Measurements from ENCODE around the gene TRIM34.
A peak's percentile ranks its signal among the peaks of the same experiment; 100 is the strongest.
"Not testable (repeated sequence)": the region's sequence is repeated elsewhere in the genome, so short reads cannot be mapped to it uniquely, and the experiment has no call there.

The TRIM34 gene

GRCh38 chr11:5684036-5684645, 59.3 kb downstream of the TRIM34 start:
- no peak for DNase-seq (ENCODE audit: low spot score)

GRCh38 chr11:5684646-5685362, 60.0 kb downstream of the TRIM34 start, which contains the start of gene TRIM5:
Gene TRIM5, minus strand, starts transcription at chr11:5685074. Its CDS starts 4,897 bp downstream, at chr11:5680177.
- DNase-seq (ENCODE audit: low spot score) = peak; percentile 87

- no peak for DNase-seq (ENCODE audit: low spot score)
Measured at GRCh38 chr11:5686426-5686825, 61.6 kb downstream of the TRIM34 start.

- DNase-seq (ENCODE audit: low spot score) = no peak
Measured at GRCh38 chr11:5688482-5688881, 63.7 kb downstream of the TRIM34 start.

- peak; percentile 24 for DNase-seq (ENCODE audit: low spot score)
Measured at GRCh38 chr11:5689551-5689983, 64.8 kb downstream of the TRIM34 start, which contains the start of gene TRIM22. Gene TRIM22, plus strand, starts transcription at chr11:5689790. Its CDS starts 6,443 bp downstream, at chr11:5696233.

- no peak for DNase-seq (ENCODE audit: low spot score)
Measured at GRCh38 chr11:5690216-5690615, 65.4 kb downstream of the TRIM34 start.

- DNase-seq (ENCODE audit: low spot score) = no peak
Measured at GRCh38 chr11:5690736-5691135, 65.9 kb downstream of the TRIM34 start.

- not testable (repeated sequence) for DNase-seq (ENCODE audit: low spot score)
Measured at GRCh38 chr11:5691238-5691963, 66.6 kb downstream of the TRIM34 start.

GRCh38 chr11:5691964-5692361, 67.2 kb downstream of the TRIM34 start:
- DNase-seq (ENCODE audit: low spot score) = no peak
